Astrocyte (in vitro differentiated cells and primary cell): Measurements from ENCODE around the gene ANKRD44.

Experiments used
- EZH2 ChIP-seq: IDR thresholded peaks from 2 replicates; pipeline ENCODE4 v1.6.1; 2012; ENCODE audit warnings: mild to moderate bottlenecking, low read length, inconsistent platforms; ENCODE audit not compliant: insufficient read depth
- TF ChIP-seq, protein P1 (sequence below): IDR thresholded peaks from 2 replicates; pipeline ENCODE4 v1.5.1; 2011; ENCODE audit warnings: low read depth, mild to moderate bottlenecking, inconsistent platforms, low read length, moderate library complexity; ENCODE audit not compliant: insufficient read depth

DNA sequence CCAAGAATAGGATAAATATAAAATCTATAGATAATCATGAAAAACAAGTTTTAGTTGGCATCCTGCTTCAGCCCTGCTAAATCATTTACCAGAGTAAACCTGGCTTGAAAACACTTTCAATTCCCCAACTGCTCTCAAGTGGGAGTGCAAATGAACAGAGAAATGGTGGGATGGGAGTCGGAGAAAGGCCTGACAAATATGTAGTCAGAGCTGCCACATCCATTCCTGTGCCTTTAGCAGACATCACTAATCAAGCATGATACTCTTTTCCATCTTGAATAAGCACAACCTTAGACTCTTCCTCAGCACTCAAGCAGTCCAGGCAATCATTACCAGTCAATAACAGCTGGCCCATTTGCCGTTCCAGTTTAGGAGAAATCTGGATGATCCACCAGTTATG is 101.3 kb downstream of the ANKRD44 start:
- TF ChIP-seq, protein P1, sequence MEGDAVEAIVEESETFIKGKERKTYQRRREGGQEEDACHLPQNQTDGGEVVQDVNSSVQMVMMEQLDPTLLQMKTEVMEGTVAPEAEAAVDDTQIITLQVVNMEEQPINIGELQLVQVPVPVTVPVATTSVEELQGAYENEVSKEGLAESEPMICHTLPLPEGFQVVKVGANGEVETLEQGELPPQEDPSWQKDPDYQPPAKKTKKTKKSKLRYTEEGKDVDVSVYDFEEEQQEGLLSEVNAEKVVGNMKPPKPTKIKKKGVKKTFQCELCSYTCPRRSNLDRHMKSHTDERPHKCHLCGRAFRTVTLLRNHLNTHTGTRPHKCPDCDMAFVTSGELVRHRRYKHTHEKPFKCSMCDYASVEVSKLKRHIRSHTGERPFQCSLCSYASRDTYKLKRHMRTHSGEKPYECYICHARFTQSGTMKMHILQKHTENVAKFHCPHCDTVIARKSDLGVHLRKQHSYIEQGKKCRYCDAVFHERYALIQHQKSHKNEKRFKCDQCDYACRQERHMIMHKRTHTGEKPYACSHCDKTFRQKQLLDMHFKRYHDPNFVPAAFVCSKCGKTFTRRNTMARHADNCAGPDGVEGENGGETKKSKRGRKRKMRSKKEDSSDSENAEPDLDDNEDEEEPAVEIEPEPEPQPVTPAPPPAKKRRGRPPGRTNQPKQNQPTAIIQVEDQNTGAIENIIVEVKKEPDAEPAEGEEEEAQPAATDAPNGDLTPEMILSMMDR = no peak
- no peak for TF ChIP-seq EZH2
